HepG2 (cell line): ENCODE results near the gene KAT2A. TPM values are rescaled to one million over a fixed set of nuclear protein-coding genes. Genes with fewer than 3 reads are reported as not detected.

Experiments used
- ATF7 ChIP-seq, 2 experiments: fragments of 450-650 bp in 1 of 2; sonication (generic) in 1 of 2; formaldehyde crosslinking in 1 of 2; IDR thresholded peaks; 2 replicates each; pipeline versions ENCODE4 v1.4.0 to v1.6.1; 2016 to 2020; ENCODE audit warnings: antibody characterized with exemption in 1 of 2, mild to moderate bottlenecking in 1 of 2, missing genetic modification reagents in 1 of 2
- E2F1 ChIP-seq: sonication (generic); formaldehyde crosslinking; IDR thresholded peaks from 2 replicates; pipeline ENCODE4 v1.5.0; 2020; ENCODE audit warnings: missing genetic modification reagents
- FOXP4 ChIP-seq: sonication (generic); formaldehyde crosslinking; IDR thresholded peaks from 2 replicates; pipeline ENCODE4 v1.4.0; 2020; ENCODE audit warnings: missing genetic modification reagents
- POLR2AphosphoS2 ChIP-seq: IDR thresholded peaks from 2 replicates; pipeline ENCODE4 v1.6.1; 2011; ENCODE audit warnings: low read depth, low read length, improper control_type of control experiment
- RNF219 ChIP-seq: sonication (generic); formaldehyde crosslinking; IDR thresholded peaks from 2 replicates; pipeline ENCODE4 v1.5.0; 2020; ENCODE audit warnings: mild to moderate bottlenecking, missing genetic modification reagents
- ZBTB3 ChIP-seq: sonication (generic); formaldehyde crosslinking; IDR thresholded peaks from 2 replicates; pipeline ENCODE4 v1.4.0; 2020; ENCODE audit warnings: low read depth, mild to moderate bottlenecking, moderate library complexity, missing genetic modification reagents, borderline replicate concordance
- ZFY ChIP-seq: sonication (generic); formaldehyde crosslinking; IDR thresholded peaks from 2 replicates; pipeline ENCODE4 v1.4.0; 2020; ENCODE audit warnings: missing genetic modification reagents
- ZKSCAN1 ChIP-seq: fragments of 150-350 bp; IDR thresholded peaks from 2 replicates; pipeline ENCODE4 v1.6.1; 2014; ENCODE audit warnings: low read length
- ZNF24 ChIP-seq: fragments of 450-650 bp; IDR thresholded peaks from 2 replicates; pipeline ENCODE4 v1.6.1; 2017; ENCODE audit warnings: antibody characterized with exemption, mild to moderate bottlenecking
- ZNF260 ChIP-seq: sonication (generic); formaldehyde crosslinking; IDR thresholded peaks from 2 replicates; pipeline ENCODE4 v1.4.0; 2020; ENCODE audit warnings: missing genetic modification reagents, low read depth, mild to moderate bottlenecking, borderline replicate concordance
- ZNF362 ChIP-seq: sonication (generic); formaldehyde crosslinking; IDR thresholded peaks from 2 replicates; pipeline ENCODE4 v1.4.0; 2020; ENCODE audit warnings: missing genetic modification reagents, mild to moderate bottlenecking, borderline replicate concordance
- ZNF503 ChIP-seq: sonication (generic); formaldehyde crosslinking; IDR thresholded peaks from 2 replicates; pipeline ENCODE4 v1.4.0; 2020; ENCODE audit warnings: missing genetic modification reagents
- ZNF564 ChIP-seq: sonication (generic); formaldehyde crosslinking; IDR thresholded peaks from 2 replicates; pipeline ENCODE4 v1.8.1; 2023; ENCODE audit warnings: mild to moderate bottlenecking, missing genetic modification reagents
- polyA plus RNA-seq, 8 experiments: library from polyadenylated mRNA; depleted of rRNA in 3 of 8; stranded (reverse) in 7 of 8; unstranded in 1 of 8; fragments of >200 nt; fragmentation: Illumina TruSeq in 4 of 8; extraction: Trizol in 4 of 8; gene quantifications; 2 replicates each; pipeline versions ENCODE4 v1.2.1 to v1.2.3, GENCODE V29; 2011 to 2016; ENCODE audit warnings: low read depth in 4 of 8, missing spikeins in 1 of 8, mixed read lengths in 1 of 8; ENCODE audit not compliant: insufficient read depth in 1 of 8
- total RNA-seq, 5 experiments: library from RNA; depleted of rRNA; stranded (reverse); fragments of >200 nt; fragmentation: Illumina TruSeq; extraction: Trizol; gene quantifications; 2 replicates each; pipeline ENCODE4 v1.2.3, GENCODE V29; 2016; ENCODE audit warnings: low read depth in 1 of 5

KAT2A gene
- total and polyA plus RNA-seq, 2 of the 13 experiments (the other 11 are each of a cell fraction or from before 2014, with no cell fraction given), result 29.1 to 90.4 TPM

- TF ChIP-seq ZNF503, result no peak
- TF ChIP-seq E2F1 (CRISPR knock-in tag), result no peak
- TF ChIP-seq ZNF24, result no peak
- no peak for TF ChIP-seq ZFY (CRISPR knock-in tag)
- no peak for TF ChIP-seq ZNF564
- TF ChIP-seq ZNF260 (CRISPR knock-in tag), result no peak
- TF ChIP-seq RNF219 (CRISPR knock-in tag), result no peak
- no peak for TF ChIP-seq ZNF362 (CRISPR knock-in tag)
- no peak for TF ChIP-seq POLR2AphosphoS2
- TF ChIP-seq ATF7 (IDR thresholded peaks at IDR 0.05), result no peak
- TF ChIP-seq ATF7 (CRISPR knock-in tag; IDR thresholded peaks at IDR 0.05), result no peak; the same call in 1 of the 2 replicates
- no peak for TF ChIP-seq ZKSCAN1
- 0 out of 2 replicates have a peak, but pooled peaks have one; percentile 14 for TF ChIP-seq FOXP4 (CRISPR knock-in tag)
- no peak for TF ChIP-seq ZBTB3 (CRISPR knock-in tag)
Observed at GRCh38 chr17:42153919-42154742, 33.0 kb upstream of the KAT2A start (continued).
